Neutrophil (primary cell): ENCODE data around the gene FRZB.

Experiments used
- H3K27ac ChIP-seq: fragments of 200-600 bp; sonication (generic); 2 replicates; pipeline ENCODE4 v1.5.1; 2016; ENCODE audit warnings: mild to moderate bottlenecking, moderate library complexity
- H3K27me3 ChIP-seq: fragments of 200-600 bp; sonication (generic); 2 replicates; pipeline ENCODE4 v1.6.0; 2016; ENCODE audit warnings: mild to moderate bottlenecking
- H3K36me3 ChIP-seq: fragments of 200-600 bp; sonication (generic); 2 replicates; pipeline ENCODE4 v1.5.1; 2017
- H3K4me1 ChIP-seq, 2 experiments: fragments of 200-600 bp in 1 of 2; sonication (generic) in 1 of 2; 1 replicate in 1 of 2; 2 replicates in 1 of 2; pipeline versions ENCODE4 v1.5.1 to v1.6.1; 2013 to 2016; ENCODE audit warnings: low read depth in 1 of 2, low read length in 1 of 2, mild to moderate bottlenecking in 1 of 2, moderate library complexity in 1 of 2; ENCODE audit not compliant: control insufficient read depth in 1 of 2, insufficient read depth in 1 of 2
- H3K4me3 ChIP-seq, 2 experiments: fragments of 200-600 bp in 1 of 2; sonication (generic) in 1 of 2; 1 replicate in 1 of 2; 2 replicates in 1 of 2; pipeline ENCODE4 v1.5.1; 2013 to 2016; ENCODE audit warnings: low read depth in 1 of 2, low read length in 1 of 2, mild to moderate bottlenecking in 1 of 2, moderate library complexity in 1 of 2
- H3K9me3 ChIP-seq: fragments of 200-600 bp; sonication (generic); 2 replicates; pipeline ENCODE4 v1.5.1; 2016
- TF ChIP-seq, protein P1 (sequence below): fragments of 200-600 bp; sonication (generic); IDR thresholded peaks from 2 replicates; pipeline ENCODE4 v1.5.1; 2016; ENCODE audit warnings: antibody characterized with exemption

Gene FRZB, protein sequence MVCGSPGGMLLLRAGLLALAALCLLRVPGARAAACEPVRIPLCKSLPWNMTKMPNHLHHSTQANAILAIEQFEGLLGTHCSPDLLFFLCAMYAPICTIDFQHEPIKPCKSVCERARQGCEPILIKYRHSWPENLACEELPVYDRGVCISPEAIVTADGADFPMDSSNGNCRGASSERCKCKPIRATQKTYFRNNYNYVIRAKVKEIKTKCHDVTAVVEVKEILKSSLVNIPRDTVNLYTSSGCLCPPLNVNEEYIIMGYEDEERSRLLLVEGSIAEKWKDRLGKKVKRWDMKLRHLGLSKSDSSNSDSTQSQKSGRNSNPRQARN

DNA sequence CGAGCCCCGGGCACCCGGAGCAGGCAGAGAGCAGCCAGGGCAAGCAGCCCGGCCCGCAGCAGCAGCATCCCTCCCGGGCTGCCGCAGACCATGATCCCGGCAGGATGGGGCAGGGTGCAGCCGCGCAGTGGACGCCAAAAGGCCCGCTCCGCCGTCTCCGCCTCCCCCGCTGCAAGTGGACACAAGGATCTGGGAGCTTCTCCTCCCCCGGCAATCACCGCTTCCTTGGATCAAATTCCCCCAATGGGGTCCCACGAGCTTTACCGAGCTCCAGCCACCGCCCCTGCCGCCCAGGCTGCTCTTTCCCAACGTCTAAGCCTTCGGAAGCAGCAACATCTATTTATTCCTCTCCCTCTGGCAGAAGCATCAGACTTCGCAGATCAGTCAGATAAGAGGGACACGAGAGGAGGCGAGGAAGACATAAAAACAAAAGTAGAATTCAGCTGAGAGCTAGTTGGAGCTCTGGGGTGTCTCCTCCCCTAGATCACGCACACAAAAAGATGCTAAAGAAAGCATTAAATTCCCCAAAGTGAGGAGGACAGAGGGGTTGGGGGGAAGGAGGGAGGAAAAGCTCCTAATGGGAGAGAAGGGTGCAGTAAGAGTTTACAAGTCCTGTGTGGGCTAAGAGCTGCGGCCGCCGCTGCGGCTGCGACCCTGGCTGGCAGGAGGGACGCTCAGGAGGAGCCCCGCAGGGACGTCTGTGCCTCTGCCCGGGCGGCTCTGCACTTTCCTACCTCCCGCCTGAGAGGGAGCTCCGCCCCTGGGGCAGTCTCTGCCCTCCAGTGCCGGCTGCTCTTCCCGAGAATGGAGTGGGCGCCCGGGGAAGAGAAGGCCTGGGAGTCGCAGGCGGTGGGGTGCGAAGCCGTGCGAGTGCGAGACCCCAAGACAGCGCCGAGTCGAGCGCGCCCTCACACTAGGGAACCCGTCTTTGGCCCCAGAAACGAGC is at the start of gene FRZB:
FRZB (minus strand) TSS at position 177 of the 946 bp plus-strand sequence; CDS start at position 92, 85 bp downstream.
- Histone ChIP-seq H3K27ac (no peak within 1 kb of the TSS), H3K4me3 (no peak within 1 kb of the TSS), H3K27me3 (peaks cover 64% of the 10 kb centered on the region), H3K36me3 (no peaks in the 10 kb centered on the region), H3K4me1 (no peaks in the 10 kb centered on the region), H3K9me3 (no peaks in the 10 kb centered on the region)
- TF ChIP-seq, protein P1, sequence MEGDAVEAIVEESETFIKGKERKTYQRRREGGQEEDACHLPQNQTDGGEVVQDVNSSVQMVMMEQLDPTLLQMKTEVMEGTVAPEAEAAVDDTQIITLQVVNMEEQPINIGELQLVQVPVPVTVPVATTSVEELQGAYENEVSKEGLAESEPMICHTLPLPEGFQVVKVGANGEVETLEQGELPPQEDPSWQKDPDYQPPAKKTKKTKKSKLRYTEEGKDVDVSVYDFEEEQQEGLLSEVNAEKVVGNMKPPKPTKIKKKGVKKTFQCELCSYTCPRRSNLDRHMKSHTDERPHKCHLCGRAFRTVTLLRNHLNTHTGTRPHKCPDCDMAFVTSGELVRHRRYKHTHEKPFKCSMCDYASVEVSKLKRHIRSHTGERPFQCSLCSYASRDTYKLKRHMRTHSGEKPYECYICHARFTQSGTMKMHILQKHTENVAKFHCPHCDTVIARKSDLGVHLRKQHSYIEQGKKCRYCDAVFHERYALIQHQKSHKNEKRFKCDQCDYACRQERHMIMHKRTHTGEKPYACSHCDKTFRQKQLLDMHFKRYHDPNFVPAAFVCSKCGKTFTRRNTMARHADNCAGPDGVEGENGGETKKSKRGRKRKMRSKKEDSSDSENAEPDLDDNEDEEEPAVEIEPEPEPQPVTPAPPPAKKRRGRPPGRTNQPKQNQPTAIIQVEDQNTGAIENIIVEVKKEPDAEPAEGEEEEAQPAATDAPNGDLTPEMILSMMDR, result no peak

DNA sequence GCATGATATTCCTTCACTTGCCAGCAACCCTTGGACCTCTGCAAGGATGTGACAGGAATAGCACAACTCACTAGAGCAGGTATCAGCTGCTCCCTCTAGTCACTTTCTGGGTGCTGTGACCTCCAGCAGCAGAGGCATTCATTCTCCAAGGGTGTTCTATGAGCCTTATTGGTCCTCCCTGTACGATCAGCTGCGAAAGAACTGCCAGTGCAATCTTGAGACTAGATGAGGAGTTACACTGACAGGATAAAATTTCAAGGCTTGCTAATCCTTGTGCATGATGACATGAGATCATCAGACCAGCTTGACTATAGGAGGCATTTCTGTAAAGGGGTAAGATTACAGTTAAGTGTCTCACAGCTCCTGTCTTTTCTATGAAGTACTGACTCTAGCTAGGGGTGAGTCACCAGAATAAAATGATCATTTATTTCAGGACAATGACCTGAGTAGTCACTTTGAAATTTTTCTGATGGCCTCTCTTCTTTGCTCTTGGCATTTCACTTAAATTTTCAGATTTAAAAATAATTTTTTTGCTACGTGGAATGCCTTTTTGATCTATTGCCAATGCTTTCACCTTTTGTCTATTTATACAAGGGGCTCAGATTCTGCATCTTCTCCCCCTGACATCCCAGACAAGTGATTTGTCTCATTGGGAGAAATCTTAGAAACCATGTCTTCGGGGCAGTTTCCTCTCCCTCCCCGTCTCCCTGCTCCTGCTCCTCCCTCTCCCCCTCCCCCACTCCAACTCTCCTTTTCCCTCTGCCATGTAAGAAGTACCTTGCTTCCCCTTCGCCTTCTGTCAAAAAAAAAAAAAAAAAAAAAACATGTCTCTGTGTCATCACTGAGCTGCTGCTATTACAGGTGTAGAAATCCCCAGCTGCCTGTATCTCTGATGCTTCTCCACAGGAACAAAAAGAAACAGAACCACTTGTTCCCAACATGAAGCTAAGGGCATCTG is 49.2 kb upstream of the FRZB start:
- Histone ChIP-seq H3K4me1 (no peaks in the 10 kb centered on the region), H3K9me3 (no peaks in the 10 kb centered on the region), H3K36me3 (no peaks in the 10 kb centered on the region), H3K27me3 (no peaks in the 10 kb centered on the region), H3K27ac (no peak overlapping the region), H3K4me3 (no peak overlapping the region)
- TF ChIP-seq, protein P1, result no peak

DNA sequence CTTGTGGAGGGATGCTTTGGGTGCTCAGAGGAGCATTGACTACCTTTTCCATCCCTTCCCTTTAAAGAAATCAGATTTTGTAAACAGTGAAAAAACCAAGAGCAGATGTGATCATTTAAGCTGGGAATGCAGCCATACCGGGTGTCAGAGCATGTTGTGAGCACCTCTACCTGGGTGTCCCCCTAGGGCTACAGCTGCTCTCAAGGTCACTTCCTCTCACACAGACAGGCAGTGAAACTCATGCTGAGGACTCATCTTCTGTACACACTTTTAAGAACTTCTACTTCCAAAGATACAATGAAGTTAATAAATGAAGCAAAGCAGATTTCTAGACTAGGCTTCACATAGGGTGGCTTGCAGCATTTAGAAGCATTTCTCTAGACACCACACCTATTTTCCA is 48.4 kb upstream of the FRZB start:
- H3K36me3 ChIP-seq, result no peaks in the 10 kb centered on the region
- H3K27me3 ChIP-seq, result no peaks in the 10 kb centered on the region
- H3K27ac ChIP-seq, result no peak overlapping the region
- no peak overlapping the region for H3K4me3 ChIP-seq
- no peaks in the 10 kb centered on the region for H3K4me1 ChIP-seq
- TF ChIP-seq, protein P1, result no peak
- no peaks in the 10 kb centered on the region for H3K9me3 ChIP-seq

DNA sequence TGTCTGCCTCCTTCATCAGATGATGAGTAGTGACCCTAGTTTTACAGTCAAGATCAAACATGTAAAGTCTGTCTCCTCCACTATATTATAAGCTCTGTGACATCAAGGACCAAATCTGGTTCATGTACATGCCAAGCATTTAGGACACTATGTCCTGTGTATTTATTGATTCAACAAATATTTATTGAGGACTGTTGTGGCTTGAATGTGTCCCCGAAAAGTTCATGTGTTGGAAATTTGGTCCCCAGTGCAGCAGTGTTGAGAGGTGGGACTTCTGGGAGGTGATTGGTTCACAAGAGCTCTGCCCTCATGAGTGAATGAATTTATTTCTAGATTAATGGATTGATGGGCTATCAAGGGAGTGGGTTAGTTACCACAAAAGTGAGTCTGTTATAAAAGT is 46.6 kb upstream of the FRZB start:
- Histone ChIP-seq H3K27ac (no peak overlapping the region), H3K9me3 (no peaks in the 10 kb centered on the region), H3K4me1 (no peaks in the 10 kb centered on the region), H3K36me3 (no peaks in the 10 kb centered on the region), H3K4me3 (no peak overlapping the region), H3K27me3 (no peaks in the 10 kb centered on the region)
- TF ChIP-seq, protein P1, result no peak

DNA sequence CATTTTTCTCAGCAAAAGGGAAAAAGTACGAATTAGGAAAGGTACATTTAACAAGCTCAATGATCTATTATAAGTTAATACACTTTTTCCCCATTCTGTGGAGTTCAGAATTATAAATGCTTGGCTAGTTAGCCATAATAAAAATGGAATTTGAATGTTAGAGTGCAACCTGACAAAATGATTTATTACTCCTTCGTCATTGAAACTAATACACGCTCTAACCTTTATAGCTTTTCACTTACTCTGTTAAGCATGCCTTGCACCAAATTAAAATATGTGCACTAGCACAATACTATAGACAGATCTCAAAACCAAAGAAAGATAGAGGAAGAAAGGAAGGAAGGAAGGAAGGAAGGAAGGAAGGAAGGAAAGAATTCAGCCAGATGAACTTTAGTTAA is 46.1 kb upstream of the FRZB start:
- Histone ChIP-seq H3K9me3 (no peaks in the 10 kb centered on the region), H3K4me1 (no peaks in the 10 kb centered on the region), H3K4me3 (no peak overlapping the region), H3K36me3 (no peaks in the 10 kb centered on the region), H3K27ac (no peak overlapping the region), H3K27me3 (no peaks in the 10 kb centered on the region)
- TF ChIP-seq, protein P1, result no peak
